GM12872 (cell line): Measurements from ENCODE around the gene ABCC1.

ENCODE experiments used
- TF ChIP-seq, protein P1 (sequence below): IDR thresholded peaks from 3 replicates; pipeline ENCODE4 v1.5.1; 2011; ENCODE audit warnings: low read depth, mild to moderate bottlenecking, low read length, moderate library complexity; ENCODE audit not compliant: insufficient read depth

ABCC1 gene

DNA sequence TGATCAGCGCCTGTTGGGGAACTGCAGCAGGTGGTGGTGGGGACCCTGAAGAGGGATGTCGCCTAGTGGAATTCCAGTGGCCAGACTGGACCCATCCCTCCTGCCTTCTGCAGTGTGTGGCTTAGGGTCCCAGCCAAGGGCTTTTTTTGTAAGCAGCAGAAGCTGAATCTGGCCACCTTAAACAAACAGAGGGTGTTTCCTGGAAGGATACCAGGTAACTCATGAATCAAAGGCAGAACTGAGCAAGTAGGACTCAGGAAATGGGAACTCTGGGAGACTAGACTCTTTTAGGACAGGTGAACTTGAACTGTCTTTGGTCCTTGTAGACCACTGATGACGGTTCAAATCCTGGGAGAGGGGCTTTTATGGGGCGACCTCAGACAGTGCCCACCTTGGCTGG, 149.9 kb downstream of the ABCC1 start:
- TF ChIP-seq, protein P1, sequence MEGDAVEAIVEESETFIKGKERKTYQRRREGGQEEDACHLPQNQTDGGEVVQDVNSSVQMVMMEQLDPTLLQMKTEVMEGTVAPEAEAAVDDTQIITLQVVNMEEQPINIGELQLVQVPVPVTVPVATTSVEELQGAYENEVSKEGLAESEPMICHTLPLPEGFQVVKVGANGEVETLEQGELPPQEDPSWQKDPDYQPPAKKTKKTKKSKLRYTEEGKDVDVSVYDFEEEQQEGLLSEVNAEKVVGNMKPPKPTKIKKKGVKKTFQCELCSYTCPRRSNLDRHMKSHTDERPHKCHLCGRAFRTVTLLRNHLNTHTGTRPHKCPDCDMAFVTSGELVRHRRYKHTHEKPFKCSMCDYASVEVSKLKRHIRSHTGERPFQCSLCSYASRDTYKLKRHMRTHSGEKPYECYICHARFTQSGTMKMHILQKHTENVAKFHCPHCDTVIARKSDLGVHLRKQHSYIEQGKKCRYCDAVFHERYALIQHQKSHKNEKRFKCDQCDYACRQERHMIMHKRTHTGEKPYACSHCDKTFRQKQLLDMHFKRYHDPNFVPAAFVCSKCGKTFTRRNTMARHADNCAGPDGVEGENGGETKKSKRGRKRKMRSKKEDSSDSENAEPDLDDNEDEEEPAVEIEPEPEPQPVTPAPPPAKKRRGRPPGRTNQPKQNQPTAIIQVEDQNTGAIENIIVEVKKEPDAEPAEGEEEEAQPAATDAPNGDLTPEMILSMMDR = no peak

DNA sequence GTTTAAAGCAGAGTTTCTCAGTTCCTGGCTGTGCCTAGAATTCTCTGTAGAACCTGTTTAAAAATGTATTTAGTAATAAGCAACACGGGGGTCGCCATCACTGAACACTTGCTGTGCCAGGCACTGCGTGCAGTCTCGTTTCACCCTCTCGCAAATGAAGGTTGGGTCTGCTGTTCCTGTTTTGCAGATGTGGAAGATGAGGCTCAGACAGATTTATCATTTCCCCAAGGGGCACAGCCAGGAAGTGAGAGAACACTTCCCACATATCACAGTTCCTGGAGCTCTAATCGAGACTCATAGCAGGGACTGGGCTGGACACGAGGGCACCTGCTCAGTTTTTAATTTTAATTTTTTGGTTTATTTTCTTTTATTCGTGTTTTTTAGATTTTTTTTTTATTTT, 151.2 kb downstream of the ABCC1 start:
- TF ChIP-seq, protein P1 = no peak

DNA sequence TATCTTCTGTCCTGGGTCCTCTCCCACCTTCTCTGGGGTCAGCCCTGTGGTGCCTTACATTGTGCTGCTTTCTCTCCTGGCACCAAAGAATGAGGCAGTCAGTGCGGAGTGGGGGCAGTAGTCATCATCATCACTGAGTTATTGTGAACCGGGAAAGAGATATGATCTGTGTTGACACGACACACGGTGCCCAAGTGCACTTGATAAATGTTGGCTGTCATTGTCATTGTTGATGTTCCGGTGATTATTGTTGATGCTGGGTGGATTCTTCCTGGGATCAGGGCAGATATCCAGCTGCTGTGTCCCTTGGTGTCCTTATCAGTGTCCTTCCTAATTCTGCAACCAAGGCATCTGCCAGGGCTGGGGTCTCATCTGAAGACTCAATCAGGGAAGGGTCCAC, 152.2 kb downstream of the ABCC1 start:
- TF ChIP-seq, protein P1 = no peak

DNA sequence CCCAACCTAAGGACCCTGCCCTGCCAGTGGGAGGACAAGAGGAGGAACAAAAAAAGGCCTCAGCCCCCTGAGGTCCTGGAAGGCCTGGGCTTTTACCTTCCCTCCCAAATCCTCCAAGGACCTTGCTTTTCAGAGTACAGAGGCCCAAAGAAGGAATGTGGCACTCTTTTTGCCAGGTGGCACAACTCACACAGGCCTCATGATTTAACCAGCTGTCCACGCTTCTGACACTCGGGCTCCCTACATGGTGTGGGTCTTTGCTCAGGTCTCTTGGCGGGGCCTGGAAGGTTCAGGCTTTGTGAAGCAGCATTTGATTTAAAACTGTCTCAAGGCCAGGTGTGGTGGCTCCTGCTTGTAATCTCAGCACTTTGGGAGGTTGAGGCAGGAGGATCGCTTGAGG, 153.3 kb downstream of the ABCC1 start:
- TF ChIP-seq, protein P1 = no peak

DNA sequence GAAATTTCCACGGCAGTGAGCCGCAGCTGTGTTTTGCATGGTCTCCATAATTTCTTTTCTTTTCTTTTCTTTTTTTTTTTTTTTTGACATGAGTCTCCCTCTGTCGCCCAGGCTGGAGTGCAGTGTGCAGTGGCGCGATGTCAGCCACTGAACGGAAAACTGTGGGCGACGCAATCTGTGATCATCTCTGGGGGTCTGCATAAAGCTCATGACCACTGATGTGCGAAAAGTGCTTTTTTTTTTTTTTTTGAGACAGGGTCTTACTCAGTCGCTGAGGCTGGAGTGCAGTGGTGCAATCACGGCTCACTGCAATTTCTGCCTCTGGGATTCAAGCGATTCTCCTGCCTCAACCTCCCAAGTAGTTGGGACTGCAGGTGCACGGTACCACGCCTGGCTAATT, 156.2 kb downstream of the ABCC1 start:
- TF ChIP-seq, protein P1 = no peak

DNA sequence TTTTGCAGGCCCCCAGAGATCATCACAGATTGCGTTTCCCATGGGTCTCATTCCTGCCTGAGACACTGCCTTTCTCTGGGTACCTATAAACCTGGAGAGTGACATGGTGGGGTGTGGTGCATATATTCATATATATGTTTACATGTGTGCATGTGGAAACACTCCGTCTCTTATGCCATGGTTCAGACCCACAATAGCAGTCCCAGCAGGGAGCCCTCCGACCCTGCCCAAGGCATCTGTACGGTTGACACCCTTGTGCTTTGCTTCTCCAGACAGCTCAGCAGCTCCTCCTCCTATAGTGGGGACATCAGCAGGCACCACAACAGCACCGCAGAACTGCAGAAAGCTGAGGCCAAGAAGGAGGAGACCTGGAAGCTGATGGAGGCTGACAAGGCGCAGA, 157.1 kb downstream of the ABCC1 start:
- TF ChIP-seq, protein P1 = no peak

DNA sequence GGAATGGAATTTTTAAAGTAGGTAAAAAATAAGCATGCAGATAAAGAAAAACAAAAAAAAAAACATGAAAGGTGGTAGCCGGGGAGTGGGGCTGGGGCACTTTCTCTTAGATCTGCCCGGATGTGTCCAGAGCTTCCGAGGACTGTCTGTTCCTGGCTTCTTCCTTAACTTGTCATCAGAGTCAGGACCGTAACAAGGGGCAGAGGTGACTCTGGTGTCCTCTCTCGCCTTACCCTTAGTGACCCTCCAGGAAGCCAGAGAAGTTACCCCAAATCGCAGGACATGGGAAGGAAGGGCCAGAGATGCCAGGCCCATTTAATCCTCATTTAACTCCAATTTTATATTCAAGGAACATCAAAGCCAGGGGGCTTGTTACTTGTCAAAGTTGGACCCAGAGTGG, 158.4 kb downstream of the ABCC1 start:
- TF ChIP-seq, protein P1 = no peak

DNA sequence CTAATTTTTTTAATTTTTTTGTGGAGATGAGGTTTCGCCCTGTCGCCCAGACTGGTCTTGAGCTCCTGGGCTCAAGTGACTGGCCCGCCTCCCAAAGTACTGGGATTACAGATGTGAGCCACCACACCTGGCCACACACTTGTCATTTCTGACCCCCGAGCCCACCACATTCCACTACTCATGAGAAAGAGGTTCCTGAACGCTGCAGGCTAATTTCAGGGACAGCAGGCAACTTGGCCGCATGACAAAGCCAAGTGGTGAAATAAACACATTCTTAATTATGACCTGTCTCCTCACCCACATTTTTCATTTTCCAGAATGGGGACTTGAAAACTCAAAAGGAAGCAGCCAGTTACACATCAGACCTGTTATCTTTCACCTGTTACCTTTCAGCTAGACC, 159.3 kb downstream of the ABCC1 start:
- TF ChIP-seq, protein P1 = no peak
